Measurements from ENCODE around the gene NRXN3. TPM values are rescaled to one million over a fixed set of nuclear protein-coding genes. Genes with fewer than 3 reads are reported as not detected.
A peak's percentile ranks its signal among the peaks of the same experiment; 100 is the strongest.

Gene NRXN3
- total RNA-seq, 1 experiment from 2014 or later, result 1.1 TPM

DNA sequence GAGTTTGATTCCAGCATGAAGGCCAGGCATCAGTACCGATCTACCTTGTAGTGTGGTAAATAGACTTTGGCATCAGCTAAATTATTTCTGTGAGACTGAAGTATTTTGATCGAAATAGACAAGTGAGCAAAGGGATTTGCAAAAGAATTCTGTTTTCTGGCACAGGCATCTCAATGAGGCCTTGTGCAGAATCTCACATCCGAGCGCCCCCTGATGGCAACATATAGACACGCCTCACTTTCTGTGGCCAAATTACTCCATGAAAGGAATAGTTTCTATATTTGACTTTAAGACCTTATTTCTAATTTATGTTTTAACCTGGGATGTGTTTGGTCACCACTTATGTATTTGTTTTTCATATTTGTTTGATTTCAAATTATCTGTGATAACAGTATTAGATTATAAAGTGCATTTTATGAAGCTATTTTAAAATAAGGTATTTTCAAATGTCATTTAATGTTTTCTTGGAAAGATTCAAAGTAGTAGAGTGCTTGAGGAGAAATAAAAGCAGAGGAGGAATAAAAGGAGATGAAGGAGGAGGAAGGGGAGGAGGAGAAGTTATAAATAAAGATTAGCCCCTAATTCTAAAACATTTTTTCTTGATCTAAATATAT, 731.9 kb downstream of the NRXN3 start:
- POLR2A ChIA-PET (ENCODE audit: unreplicated experiment), result no interaction called here
- Histone ChIP-seq H3K79me2 (ENCODE audit: low read length) (no peaks in the 10 kb centered on the region), H2AFZ (ENCODE audit: low read length) (no peak overlapping the region), H3K4me2 (ENCODE audit: low read length) (no peak overlapping the region), H3F3A (ENCODE audit: low read length, unreplicated experiment) (no peaks in the 10 kb centered on the region), H3K9ac (ENCODE audit: low read length) (no peak overlapping the region), H3K4me3 (ENCODE audit: low read length) (no peak overlapping the region), H3K9me3 (ENCODE audit: low read length) (no peaks in the 10 kb centered on the region), H3K36me3 (ENCODE audit: low read depth, low read length) (no peaks in the 10 kb centered on the region), H3K4me1 (ENCODE audit: insufficient read depth, low read length) (no peaks in the 10 kb centered on the region), H3K9me2 (replicated peaks; ENCODE audit: low read length) (no peaks in the 10 kb centered on the region), H4K20me1 (ENCODE audit: low read length) (no peaks in the 10 kb centered on the region), H3K27me3 (ENCODE audit: low read length) (0 out of 2 replicates have a peak, but pooled peaks cover under 1% of the 10 kb centered on the region), H3K27ac (ENCODE audit: low read length) (no peak overlapping the region)
- DNase-seq (peak; percentile 29), ATAC-seq (0 out of 2 replicates have a peak, but pooled peaks have one; percentile 24)
- CTCF ChIA-PET, result interaction anchor here (0.6 to 0.7 kb wide), 2 partner anchors 34 to 67 kb away, joined by 3 read pairs; no protein-coding TSS in a partner anchor
- TF ChIP-seq, protein P1, sequence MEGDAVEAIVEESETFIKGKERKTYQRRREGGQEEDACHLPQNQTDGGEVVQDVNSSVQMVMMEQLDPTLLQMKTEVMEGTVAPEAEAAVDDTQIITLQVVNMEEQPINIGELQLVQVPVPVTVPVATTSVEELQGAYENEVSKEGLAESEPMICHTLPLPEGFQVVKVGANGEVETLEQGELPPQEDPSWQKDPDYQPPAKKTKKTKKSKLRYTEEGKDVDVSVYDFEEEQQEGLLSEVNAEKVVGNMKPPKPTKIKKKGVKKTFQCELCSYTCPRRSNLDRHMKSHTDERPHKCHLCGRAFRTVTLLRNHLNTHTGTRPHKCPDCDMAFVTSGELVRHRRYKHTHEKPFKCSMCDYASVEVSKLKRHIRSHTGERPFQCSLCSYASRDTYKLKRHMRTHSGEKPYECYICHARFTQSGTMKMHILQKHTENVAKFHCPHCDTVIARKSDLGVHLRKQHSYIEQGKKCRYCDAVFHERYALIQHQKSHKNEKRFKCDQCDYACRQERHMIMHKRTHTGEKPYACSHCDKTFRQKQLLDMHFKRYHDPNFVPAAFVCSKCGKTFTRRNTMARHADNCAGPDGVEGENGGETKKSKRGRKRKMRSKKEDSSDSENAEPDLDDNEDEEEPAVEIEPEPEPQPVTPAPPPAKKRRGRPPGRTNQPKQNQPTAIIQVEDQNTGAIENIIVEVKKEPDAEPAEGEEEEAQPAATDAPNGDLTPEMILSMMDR (conservative IDR thresholded peaks at IDR 0.05; ENCODE audit: low read depth, low read length), result peak; percentile 75
- TF ChIP-seq EZH2phosphoT487 (IDR thresholded peaks at IDR 0.05; ENCODE audit: borderline replicate concordance, low read length), result no peak
- intact Hi-C loops (cut with micrococcal nuclease), result no loop called here
- BruUV-seq (replicated peaks), result no TSS peak

DNA sequence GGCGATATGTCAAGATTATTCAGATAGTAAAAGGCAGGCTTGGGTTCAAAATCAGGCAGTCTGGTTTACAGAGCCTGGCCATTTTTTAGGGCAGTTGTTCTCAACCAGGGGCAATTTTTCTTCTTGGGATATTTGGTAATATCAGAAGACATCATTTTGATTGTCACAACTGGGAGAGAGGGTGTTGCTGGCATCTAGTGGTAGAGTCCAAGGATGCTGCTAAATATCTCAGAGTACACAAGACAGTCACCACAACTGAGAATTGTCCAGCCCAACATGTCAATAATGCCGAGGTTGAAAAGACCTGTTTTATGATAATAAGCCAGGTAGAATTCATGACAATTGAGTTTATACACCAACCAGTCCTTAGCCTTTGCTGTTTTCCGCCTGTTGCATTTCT, 733.9 kb downstream of the NRXN3 start:
- no TSS peak for BruUV-seq (replicated peaks)
- peak; percentile 61 for ATAC-seq
- intact Hi-C loops (cut with micrococcal nuclease), result no loop called here

DNA sequence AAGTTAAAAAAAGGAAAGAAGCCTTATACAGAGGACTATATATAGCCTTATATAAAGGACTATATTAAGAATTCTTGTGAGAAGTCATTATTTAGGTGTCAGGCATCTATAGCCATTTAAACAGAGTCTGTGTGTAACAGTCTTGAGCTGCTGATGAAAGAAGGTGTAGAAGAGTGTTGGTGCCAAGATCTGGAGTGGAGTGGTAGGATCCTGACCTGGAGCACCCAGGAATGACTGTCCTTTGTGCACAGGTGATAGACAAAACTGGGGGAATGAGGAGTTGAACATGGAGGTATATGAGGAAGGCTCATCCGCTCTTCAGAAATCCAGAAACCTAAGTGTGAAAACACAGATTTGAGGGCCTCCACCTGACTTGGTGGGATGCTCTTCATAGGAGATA, 747.3 kb downstream of the NRXN3 start:
- ChIA-PET POLR2A (ENCODE audit: unreplicated experiment) (no interaction called here), CTCF (no interaction called here)
- H3F3A ChIP-seq (ENCODE audit: low read length, unreplicated experiment), result no peaks in the 10 kb centered on the region
- no peak overlapping the region for H3K9ac ChIP-seq (ENCODE audit: low read length)
- BruUV-seq (replicated peaks), result no TSS peak
- no peak overlapping the region for H3K27ac ChIP-seq (ENCODE audit: low read length)
- intact Hi-C loops (cut with micrococcal nuclease), result no loop called here
- no peak overlapping the region for H3K4me2 ChIP-seq (ENCODE audit: low read length)
- peaks cover 21% of the 10 kb centered on the region for H3K27me3 ChIP-seq (ENCODE audit: low read length)
- TF ChIP-seq, protein P1 (conservative IDR thresholded peaks at IDR 0.05; ENCODE audit: low read depth, low read length), result no peak
- no peak for TF ChIP-seq EZH2phosphoT487 (IDR thresholded peaks at IDR 0.05; ENCODE audit: borderline replicate concordance, low read length)
- TF ChIP-seq EZH2 (IDR thresholded peaks at IDR 0.05; ENCODE audit: low read length, unreplicated experiment), result no peak
- ATAC-seq (no peak), DNase-seq (no peak)
- no peaks in the 10 kb centered on the region for H3K79me2 ChIP-seq (ENCODE audit: low read length)
- H4K20me1 ChIP-seq (ENCODE audit: low read length), result no peaks in the 10 kb centered on the region
- H3K36me3 ChIP-seq (ENCODE audit: low read depth, low read length), result no peaks in the 10 kb centered on the region
- H3K4me1 ChIP-seq (ENCODE audit: insufficient read depth, low read length), result no peaks in the 10 kb centered on the region
- H3K4me3 ChIP-seq (ENCODE audit: low read length), result no peak overlapping the region
- no peaks in the 10 kb centered on the region; the same call in 1 of the 2 replicates for H3K9me3 ChIP-seq (ENCODE audit: low read length)
- no peaks in the 10 kb centered on the region for H3K9me2 ChIP-seq (replicated peaks; ENCODE audit: low read length)
- no peak overlapping the region for H2AFZ ChIP-seq (ENCODE audit: low read length)

More for the DNA sequence above, 733.9 kb downstream of the NRXN3 start:
- H3K9me3 ChIP-seq (ENCODE audit: low read length), result no peaks in the 10 kb centered on the region
- CTCF ChIA-PET, result no interaction called here
- no peak overlapping the region for H3K9ac ChIP-seq (ENCODE audit: low read length)
- no peaks in the 10 kb centered on the region for H3K4me1 ChIP-seq (ENCODE audit: insufficient read depth, low read length)
- POLR2A ChIA-PET (ENCODE audit: unreplicated experiment), result no interaction called here
- H3K4me2 ChIP-seq (ENCODE audit: low read length), result no peak overlapping the region
- no peaks in the 10 kb centered on the region for H3K36me3 ChIP-seq (ENCODE audit: low read depth, low read length)
- TF ChIP-seq, protein P1 (conservative IDR thresholded peaks at IDR 0.05; ENCODE audit: low read depth, low read length), result peak; percentile 32; the same call in 1 of the 2 replicates
- TF ChIP-seq EZH2 (IDR thresholded peaks at IDR 0.05; ENCODE audit: low read length, unreplicated experiment) (no peak), EZH2phosphoT487 (IDR thresholded peaks at IDR 0.05; ENCODE audit: borderline replicate concordance, low read length) (no peak)
- DNase-seq, result peak; percentile 8
- H3F3A ChIP-seq (ENCODE audit: low read length, unreplicated experiment), result no peaks in the 10 kb centered on the region
- no peak overlapping the region for H3K4me3 ChIP-seq (ENCODE audit: low read length)
- no peaks in the 10 kb centered on the region for H4K20me1 ChIP-seq (ENCODE audit: low read length)
- H3K79me2 ChIP-seq (ENCODE audit: low read length), result no peaks in the 10 kb centered on the region
- H3K27ac ChIP-seq (ENCODE audit: low read length), result no peak overlapping the region
- 0 out of 2 replicates have a peak, but pooled peaks cover 3% of the 10 kb centered on the region for H3K27me3 ChIP-seq (ENCODE audit: low read length)
- H2AFZ ChIP-seq (ENCODE audit: low read length), result no peak overlapping the region
- no peaks in the 10 kb centered on the region for H3K9me2 ChIP-seq (replicated peaks; ENCODE audit: low read length)
